ENCODE results near the gene NOL9.
A peak's percentile ranks its signal among the peaks of the same experiment; 100 is the strongest.

NOL9 gene

DNA sequence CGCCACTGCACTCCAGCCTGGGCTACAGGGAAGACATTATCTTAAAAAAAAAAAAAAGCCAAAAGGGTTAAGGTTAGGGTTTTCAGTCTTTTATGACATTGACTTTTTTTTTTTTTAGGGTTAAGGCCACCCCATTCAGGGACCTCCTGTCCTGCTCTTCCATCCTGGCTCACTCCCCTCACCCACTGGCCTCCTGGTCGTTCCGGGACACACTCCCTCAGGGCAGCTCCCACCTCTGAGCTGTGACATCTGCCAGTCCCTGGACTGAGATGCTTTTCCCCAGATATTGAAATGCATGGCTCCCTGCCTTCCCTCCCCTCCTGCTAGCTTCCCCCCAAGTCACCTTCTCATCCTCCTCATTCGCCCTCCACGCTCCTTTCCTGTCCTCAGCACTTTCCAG is 72.5 kb downstream of the NOL9 start:
- TF ChIP-seq, protein P1, sequence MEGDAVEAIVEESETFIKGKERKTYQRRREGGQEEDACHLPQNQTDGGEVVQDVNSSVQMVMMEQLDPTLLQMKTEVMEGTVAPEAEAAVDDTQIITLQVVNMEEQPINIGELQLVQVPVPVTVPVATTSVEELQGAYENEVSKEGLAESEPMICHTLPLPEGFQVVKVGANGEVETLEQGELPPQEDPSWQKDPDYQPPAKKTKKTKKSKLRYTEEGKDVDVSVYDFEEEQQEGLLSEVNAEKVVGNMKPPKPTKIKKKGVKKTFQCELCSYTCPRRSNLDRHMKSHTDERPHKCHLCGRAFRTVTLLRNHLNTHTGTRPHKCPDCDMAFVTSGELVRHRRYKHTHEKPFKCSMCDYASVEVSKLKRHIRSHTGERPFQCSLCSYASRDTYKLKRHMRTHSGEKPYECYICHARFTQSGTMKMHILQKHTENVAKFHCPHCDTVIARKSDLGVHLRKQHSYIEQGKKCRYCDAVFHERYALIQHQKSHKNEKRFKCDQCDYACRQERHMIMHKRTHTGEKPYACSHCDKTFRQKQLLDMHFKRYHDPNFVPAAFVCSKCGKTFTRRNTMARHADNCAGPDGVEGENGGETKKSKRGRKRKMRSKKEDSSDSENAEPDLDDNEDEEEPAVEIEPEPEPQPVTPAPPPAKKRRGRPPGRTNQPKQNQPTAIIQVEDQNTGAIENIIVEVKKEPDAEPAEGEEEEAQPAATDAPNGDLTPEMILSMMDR (conservative IDR thresholded peaks at IDR 0.05; ENCODE audit: low read length): no peak
- H3K4me3 ChIP-seq (ENCODE audit: low read length): no peak overlapping the region
- no peak for DNase-seq (ENCODE audit: low read depth)

DNA sequence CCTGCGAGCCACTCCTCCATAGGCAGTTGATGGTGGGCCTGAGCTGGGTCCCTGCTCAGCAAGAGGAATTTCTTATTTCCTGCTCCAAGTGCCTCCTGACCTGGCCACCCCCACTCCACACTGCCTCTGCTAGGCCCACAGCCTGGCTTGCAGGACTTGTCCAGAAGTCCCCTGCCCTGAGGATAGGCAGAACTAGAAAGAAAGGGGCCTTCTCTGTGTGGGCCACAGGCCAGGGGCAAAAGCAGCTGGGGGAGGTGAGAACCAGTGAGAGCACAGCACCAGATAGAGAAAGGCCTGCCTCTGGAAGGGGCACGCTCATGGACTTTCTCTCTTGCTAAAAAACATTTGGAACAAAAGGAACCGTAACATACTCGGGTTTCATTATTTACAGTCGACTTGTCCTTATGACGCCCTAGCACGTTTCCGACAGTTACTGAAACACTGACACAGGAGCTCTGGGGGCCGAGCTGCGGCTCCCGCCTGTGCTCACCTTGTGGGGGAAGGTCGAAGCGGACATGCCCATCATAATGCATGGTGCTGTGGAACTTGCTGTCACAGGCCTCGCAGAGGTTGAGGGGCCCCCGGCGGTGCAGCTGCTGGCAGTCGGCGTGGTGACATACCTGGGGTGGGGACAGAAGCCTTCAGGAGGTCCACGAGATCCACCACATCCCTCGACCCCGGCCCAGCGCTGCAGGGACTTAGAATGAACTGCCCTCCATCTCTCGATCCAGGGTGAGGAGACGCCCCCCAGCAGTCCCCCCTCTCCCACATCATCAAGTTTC is 77.1 kb downstream of the NOL9 start:
- no peak overlapping the region for H3K4me3 ChIP-seq (ENCODE audit: low read length)
- TF ChIP-seq, protein P1 (conservative IDR thresholded peaks at IDR 0.05; ENCODE audit: low read length): no peak
- DNase-seq (ENCODE audit: low read depth): no peak

GRCh38 chr1:6476483-6476882 is 77.8 kb downstream of the NOL9 start:
- TF ChIP-seq, protein P1 (conservative IDR thresholded peaks at IDR 0.05; ENCODE audit: low read length): no peak
- DNase-seq (ENCODE audit: low read depth): no peak
- H3K4me3 ChIP-seq (ENCODE audit: low read length): no peak overlapping the region

- DNase-seq (ENCODE audit: low read depth): no peak
- TF ChIP-seq, protein P1 (conservative IDR thresholded peaks at IDR 0.05; ENCODE audit: low read length): peak; percentile 79
- H3K4me3 ChIP-seq (ENCODE audit: low read length): no peak overlapping the region
Observed at GRCh38 chr1:6475381-6476133, 78.8 kb downstream of the NOL9 start.

DNA sequence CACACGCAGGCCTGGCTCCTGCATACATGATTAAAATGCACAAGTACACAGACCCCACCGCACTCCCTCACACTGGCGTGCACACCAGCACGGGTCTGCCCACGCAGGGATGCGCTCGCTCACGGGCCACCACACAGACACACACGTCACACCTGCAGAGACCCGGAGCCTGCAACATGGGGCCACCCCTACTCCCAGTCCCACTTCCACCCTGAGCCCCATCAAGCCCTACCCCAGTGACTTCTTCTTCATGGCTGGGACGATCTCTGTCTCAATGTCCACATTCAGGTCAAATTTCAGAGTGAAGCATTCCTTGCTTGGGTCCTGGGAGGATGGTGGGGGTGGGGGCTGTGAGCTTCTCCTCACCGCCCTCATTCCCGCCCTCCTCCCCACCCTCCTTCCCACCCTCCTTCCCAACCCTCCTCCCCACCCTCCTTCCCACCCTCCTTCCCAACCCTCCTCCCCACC is 79.5 kb downstream of the NOL9 start:
- TF ChIP-seq, protein P1 (conservative IDR thresholded peaks at IDR 0.05; ENCODE audit: low read length): no peak
- no peak overlapping the region for H3K4me3 ChIP-seq (ENCODE audit: low read length)
- no peak for DNase-seq (ENCODE audit: low read depth)

GRCh38 chr1:6473974-6474814 is 80.1 kb downstream of the NOL9 start:
- no peak overlapping the region for H3K4me3 ChIP-seq (ENCODE audit: low read length)
- TF ChIP-seq, protein P1 (conservative IDR thresholded peaks at IDR 0.05; ENCODE audit: low read length): no peak
- DNase-seq (ENCODE audit: low read depth): no peak
